ENCODE measurements around the gene ZNF17.

ZNF17 gene

DNA sequence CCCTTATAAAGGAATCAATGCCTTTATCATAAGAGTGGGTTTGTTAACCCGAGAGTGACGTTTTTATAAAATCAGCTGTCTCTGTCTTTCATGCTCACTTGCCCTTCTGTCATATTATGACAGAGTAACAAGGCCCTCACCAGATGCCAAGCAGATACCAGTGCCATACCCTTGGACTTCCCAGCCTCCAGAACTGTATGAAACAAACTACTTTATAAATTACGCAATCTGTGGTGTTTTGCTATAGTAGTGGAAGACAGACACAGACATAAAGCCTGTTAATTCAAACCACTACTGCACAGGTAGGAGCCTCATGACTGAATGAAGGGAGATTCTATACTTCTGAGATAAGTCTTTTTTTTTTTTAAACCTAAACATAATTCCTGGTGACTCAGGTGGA lies 41.3 kb downstream of the ZNF17 start:
- H3K27me3 ChIP-seq (ENCODE audit: insufficient read depth, poor library complexity, severe bottlenecking), result no peaks in the 10 kb centered on the region
- no peak for DNase-seq (ENCODE audit: low read depth in 1 of 2, low spot score in 1 of 2)
- TF ChIP-seq, protein P1, sequence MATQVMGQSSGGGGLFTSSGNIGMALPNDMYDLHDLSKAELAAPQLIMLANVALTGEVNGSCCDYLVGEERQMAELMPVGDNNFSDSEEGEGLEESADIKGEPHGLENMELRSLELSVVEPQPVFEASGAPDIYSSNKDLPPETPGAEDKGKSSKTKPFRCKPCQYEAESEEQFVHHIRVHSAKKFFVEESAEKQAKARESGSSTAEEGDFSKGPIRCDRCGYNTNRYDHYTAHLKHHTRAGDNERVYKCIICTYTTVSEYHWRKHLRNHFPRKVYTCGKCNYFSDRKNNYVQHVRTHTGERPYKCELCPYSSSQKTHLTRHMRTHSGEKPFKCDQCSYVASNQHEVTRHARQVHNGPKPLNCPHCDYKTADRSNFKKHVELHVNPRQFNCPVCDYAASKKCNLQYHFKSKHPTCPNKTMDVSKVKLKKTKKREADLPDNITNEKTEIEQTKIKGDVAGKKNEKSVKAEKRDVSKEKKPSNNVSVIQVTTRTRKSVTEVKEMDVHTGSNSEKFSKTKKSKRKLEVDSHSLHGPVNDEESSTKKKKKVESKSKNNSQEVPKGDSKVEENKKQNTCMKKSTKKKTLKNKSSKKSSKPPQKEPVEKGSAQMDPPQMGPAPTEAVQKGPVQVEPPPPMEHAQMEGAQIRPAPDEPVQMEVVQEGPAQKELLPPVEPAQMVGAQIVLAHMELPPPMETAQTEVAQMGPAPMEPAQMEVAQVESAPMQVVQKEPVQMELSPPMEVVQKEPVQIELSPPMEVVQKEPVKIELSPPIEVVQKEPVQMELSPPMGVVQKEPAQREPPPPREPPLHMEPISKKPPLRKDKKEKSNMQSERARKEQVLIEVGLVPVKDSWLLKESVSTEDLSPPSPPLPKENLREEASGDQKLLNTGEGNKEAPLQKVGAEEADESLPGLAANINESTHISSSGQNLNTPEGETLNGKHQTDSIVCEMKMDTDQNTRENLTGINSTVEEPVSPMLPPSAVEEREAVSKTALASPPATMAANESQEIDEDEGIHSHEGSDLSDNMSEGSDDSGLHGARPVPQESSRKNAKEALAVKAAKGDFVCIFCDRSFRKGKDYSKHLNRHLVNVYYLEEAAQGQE (IDR thresholded peaks at IDR 0.05; ENCODE audit: insufficient replicate concordance, low read depth), result no peak
- TF ChIP-seq SPI1 (IDR thresholded peaks at IDR 0.05; ENCODE audit: borderline replicate concordance, low read depth) (no peak), GABPA (IDR thresholded peaks at IDR 0.05; ENCODE audit: low read depth) (no peak)
- H3K4me3 ChIP-seq (replicated peaks; ENCODE audit: insufficient read depth, low read length), result no peak overlapping the region
- no peak overlapping the region for H3K27ac ChIP-seq (replicated peaks)

DNA sequence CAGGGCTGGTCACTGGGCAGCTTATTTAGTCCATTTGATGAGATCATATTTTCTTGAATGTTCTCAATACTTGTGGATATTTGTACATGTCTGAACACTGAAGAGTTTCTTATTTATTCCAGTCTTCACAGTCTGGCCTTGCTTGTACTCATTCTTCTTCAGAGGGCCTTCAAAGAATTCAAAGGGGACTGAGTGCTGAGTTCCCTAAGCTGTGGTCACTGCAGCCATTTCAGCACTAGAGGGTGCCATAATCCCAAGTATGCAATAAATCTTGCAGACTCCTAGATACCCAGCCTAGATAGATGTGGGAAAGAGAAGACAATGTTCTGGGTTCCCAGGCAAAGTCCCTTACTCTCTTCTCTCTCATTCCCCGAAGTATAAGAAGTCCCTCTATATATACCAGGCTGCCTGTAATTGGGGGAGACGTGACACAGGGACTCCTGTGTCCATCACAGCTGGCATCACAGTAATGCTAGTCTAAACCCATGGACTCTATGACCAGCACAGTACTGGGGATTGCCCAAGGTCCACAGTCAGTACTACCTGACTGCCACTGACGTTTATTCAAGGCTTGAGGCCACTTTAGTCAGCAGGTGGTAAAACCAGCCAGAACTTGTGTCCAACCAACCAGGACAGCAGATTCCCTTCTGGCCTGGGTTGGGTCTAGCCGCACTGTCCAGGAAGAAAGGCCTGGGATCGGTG lies 54.9 kb downstream of the ZNF17 start:
- peak; percentile 57 to 63 for DNase-seq (ENCODE audit: low read depth in 1 of 2, low spot score in 1 of 2)
- H3K4me3 ChIP-seq (replicated peaks; ENCODE audit: insufficient read depth, low read length), result no peak overlapping the region
- no peaks in the 10 kb centered on the region for H3K27me3 ChIP-seq (ENCODE audit: insufficient read depth, poor library complexity, severe bottlenecking)
- no peak overlapping the region for H3K27ac ChIP-seq (replicated peaks)
- TF ChIP-seq, protein P2, sequence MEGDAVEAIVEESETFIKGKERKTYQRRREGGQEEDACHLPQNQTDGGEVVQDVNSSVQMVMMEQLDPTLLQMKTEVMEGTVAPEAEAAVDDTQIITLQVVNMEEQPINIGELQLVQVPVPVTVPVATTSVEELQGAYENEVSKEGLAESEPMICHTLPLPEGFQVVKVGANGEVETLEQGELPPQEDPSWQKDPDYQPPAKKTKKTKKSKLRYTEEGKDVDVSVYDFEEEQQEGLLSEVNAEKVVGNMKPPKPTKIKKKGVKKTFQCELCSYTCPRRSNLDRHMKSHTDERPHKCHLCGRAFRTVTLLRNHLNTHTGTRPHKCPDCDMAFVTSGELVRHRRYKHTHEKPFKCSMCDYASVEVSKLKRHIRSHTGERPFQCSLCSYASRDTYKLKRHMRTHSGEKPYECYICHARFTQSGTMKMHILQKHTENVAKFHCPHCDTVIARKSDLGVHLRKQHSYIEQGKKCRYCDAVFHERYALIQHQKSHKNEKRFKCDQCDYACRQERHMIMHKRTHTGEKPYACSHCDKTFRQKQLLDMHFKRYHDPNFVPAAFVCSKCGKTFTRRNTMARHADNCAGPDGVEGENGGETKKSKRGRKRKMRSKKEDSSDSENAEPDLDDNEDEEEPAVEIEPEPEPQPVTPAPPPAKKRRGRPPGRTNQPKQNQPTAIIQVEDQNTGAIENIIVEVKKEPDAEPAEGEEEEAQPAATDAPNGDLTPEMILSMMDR (IDR thresholded peaks at IDR 0.05; ENCODE audit: insufficient read depth, low read length), result peak; percentile 75
- TF ChIP-seq SPI1 (IDR thresholded peaks at IDR 0.05; ENCODE audit: borderline replicate concordance, low read depth) (no peak), GABPA (IDR thresholded peaks at IDR 0.05; ENCODE audit: low read depth) (no peak), POLR2AphosphoS5 (IDR thresholded peaks at IDR 0.05; ENCODE audit: low read depth) (no peak)
- TF ChIP-seq, protein P1 (IDR thresholded peaks at IDR 0.05; ENCODE audit: insufficient replicate concordance, low read depth), result no peak

DNA sequence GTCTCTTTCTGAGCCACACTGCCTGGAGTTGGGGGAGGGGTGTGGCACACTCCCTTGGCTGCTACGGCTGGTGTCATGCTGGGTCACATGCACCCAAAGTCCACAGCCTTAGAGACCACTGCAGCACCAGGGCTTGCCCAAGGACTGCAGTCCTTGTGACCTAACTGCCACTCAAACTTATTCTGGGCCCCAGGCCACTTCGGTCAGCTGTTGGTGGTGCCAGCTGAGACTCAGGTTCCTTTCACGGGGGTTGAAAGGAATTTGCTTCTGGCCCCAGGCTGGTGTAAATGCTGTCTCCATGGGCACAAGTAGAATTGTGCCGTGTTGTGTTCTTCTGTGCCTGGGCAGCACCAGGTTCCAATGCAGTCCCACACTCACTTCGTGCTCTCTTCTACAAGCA lies 55.5 kb downstream of the ZNF17 start:
- no peak for DNase-seq (ENCODE audit: low read depth in 1 of 2, low spot score in 1 of 2)
- Histone ChIP-seq H3K4me3 (replicated peaks; ENCODE audit: insufficient read depth, low read length) (no peak overlapping the region), H3K27ac (replicated peaks) (no peak overlapping the region), H3K27me3 (ENCODE audit: insufficient read depth, poor library complexity, severe bottlenecking) (no peaks in the 10 kb centered on the region)
- TF ChIP-seq, protein P1 (IDR thresholded peaks at IDR 0.05; ENCODE audit: insufficient replicate concordance, low read depth), result no peak
- TF ChIP-seq POLR2AphosphoS5 (IDR thresholded peaks at IDR 0.05; ENCODE audit: low read depth) (no peak), SPI1 (IDR thresholded peaks at IDR 0.05; ENCODE audit: borderline replicate concordance, low read depth) (no peak), GABPA (IDR thresholded peaks at IDR 0.05; ENCODE audit: low read depth) (no peak)
- TF ChIP-seq, protein P2 (IDR thresholded peaks at IDR 0.05; ENCODE audit: insufficient read depth, low read length), result no peak
